Endothelial cell of umbilical vein (primary cell): ENCODE measurements around the gene MYO1H. TPM values are rescaled to one million over a fixed set of nuclear protein-coding genes. Genes with fewer than 3 reads are reported as not detected.

ENCODE experiments used
- BruUV-seq: library from RNA; stranded (reverse); fragments of 400-500 nt; replicated peaks from 2 replicates; lab custom pipeline; 2021; lab: Mats Ljungman, UMichigan
- CTCF ChIA-PET: fragments of 300-600, 350-600 bp; sonication (Branson Sonifier 250); formaldehyde crosslinking; loops from one replicate; lab custom pipeline; 2021; ENCODE audit warnings: antibody characterized with exemption, inconsistent platforms; lab: Charles Lee
- POLR2A ChIA-PET: fragments of 300-600, 350-600 bp; sonication (Branson Sonifier 250); formaldehyde crosslinking; loops from one replicate; lab custom pipeline; 2021; ENCODE audit warnings: antibody characterized with exemption, inconsistent platforms; lab: Charles Lee
- DNase-seq: peaks from one replicate; pipeline ENCODE4 v3.0.0-alpha.2; 2011; ENCODE audit warnings: low read depth, low spot score
- FAIRE-seq: peaks from 2 replicates; lab custom pipeline; 2011; peaks lifted over from hg19 to GRCh38; lab: Jason Lieb, UNC
- H2AFZ ChIP-seq: 2 replicates; pipeline ENCODE4 v1.6.0; 2012; ENCODE audit warnings: low read depth, low read length, control low read depth, inconsistent platforms
- H3K27ac ChIP-seq: 2 replicates; pipeline ENCODE4 v1.5.1; 2011; ENCODE audit warnings: low read depth, mild to moderate bottlenecking, control low read depth, low read length, moderate library complexity; ENCODE audit not compliant: insufficient read depth
- H3K27me3 ChIP-seq, 2 experiments: 2 replicates each; pipeline versions ENCODE4 v1.6.0 to v1.6.1; 2011; ENCODE audit warnings: low read length in 2 of 2, mixed read lengths in 1 of 2; ENCODE audit not compliant: control insufficient read depth in 2 of 2, insufficient read depth in 2 of 2
- H3K36me3 ChIP-seq, 2 experiments: 2 replicates in 1 of 2; 3 replicates in 1 of 2; pipeline ENCODE4 v1.5.1; 2011; ENCODE audit warnings: low read length in 2 of 2, mild to moderate bottlenecking in 1 of 2, moderate library complexity in 1 of 2; ENCODE audit not compliant: control insufficient read depth in 2 of 2, insufficient read depth in 2 of 2; ENCODE audit errors: extremely low read depth in 1 of 2
- H3K4me1 ChIP-seq: 3 replicates; pipeline ENCODE4 v1.5.1; 2011; ENCODE audit warnings: mild to moderate bottlenecking, low read length; ENCODE audit not compliant: control insufficient read depth, insufficient read depth; ENCODE audit errors: extremely low read depth
- H3K4me2 ChIP-seq: 2 replicates; pipeline ENCODE4 v1.6.1; 2011; ENCODE audit warnings: low read length, control low read depth, mixed read lengths; ENCODE audit not compliant: insufficient read depth
- H3K4me3 ChIP-seq, 3 experiments: fragments of 200-600 bp in 1 of 3; sonication (generic), shearing (Covaris generic) in 1 of 3; replicated peaks in 1 of 3; 2 replicates each; pipeline ENCODE4 v1.5.1; 2011 to 2016; ENCODE audit warnings: control low read depth in 3 of 3, low read length in 3 of 3, mild to moderate bottlenecking in 2 of 3, inconsistent platforms in 1 of 3, low read depth in 1 of 3, moderate library complexity in 1 of 3; ENCODE audit not compliant: insufficient read depth in 1 of 3
- H3K79me2 ChIP-seq: 2 replicates; pipeline ENCODE4 v1.6.0; 2012; ENCODE audit warnings: low read length, inconsistent platforms; ENCODE audit not compliant: control insufficient read depth, insufficient read depth
- H3K9ac ChIP-seq: replicated peaks from 2 replicates; pipeline ENCODE3; 2011; ENCODE audit warnings: low read length, control low read depth; ENCODE audit not compliant: insufficient read depth; ENCODE audit errors: extremely low read depth
- H3K9me1 ChIP-seq: replicated peaks from 3 replicates; pipeline ENCODE4 v1.6.0; 2011; ENCODE audit warnings: mild to moderate bottlenecking, low read length; ENCODE audit not compliant: control insufficient read depth, insufficient read depth; ENCODE audit errors: extremely low read depth
- H3K9me3 ChIP-seq: replicated peaks from 2 replicates; pipeline ENCODE4 v1.5.1; 2012; ENCODE audit warnings: low read length, inconsistent platforms; ENCODE audit not compliant: control insufficient read depth, insufficient read depth
- H4K20me1 ChIP-seq: replicated peaks from 2 replicates; pipeline ENCODE3; 2011; ENCODE audit warnings: mild to moderate bottlenecking, low read length; ENCODE audit not compliant: control insufficient read depth, insufficient read depth; ENCODE audit errors: extremely low read depth
- CTCF ChIP-seq, 2 donors: IDR thresholded peaks; 1 replicate in 1 of 2; 2 replicates in 1 of 2; pipeline ENCODE4 v1.5.1; 2011; ENCODE audit warnings: low read length in 2 of 2, mild to moderate bottlenecking in 2 of 2, moderate library complexity in 2 of 2, control low read depth in 1 of 2, inconsistent platforms in 1 of 2, low read depth in 1 of 2; ENCODE audit not compliant: insufficient read depth in 1 of 2; ENCODE audit errors: extremely low read depth in 1 of 2
- GATA2 ChIP-seq: IDR thresholded peaks from 2 replicates; pipeline ENCODE4 v1.7.0; 2011; ENCODE audit warnings: low read depth, mild to moderate bottlenecking, moderate library complexity, mixed read lengths, low read length; ENCODE audit not compliant: insufficient read length, insufficient read depth
- JUN ChIP-seq: IDR thresholded peaks from 2 replicates; pipeline ENCODE4 v1.6.1; 2011; ENCODE audit warnings: borderline replicate concordance, low read depth; ENCODE audit not compliant: insufficient read length, insufficient read depth
- MAX ChIP-seq: IDR thresholded peaks from 2 replicates; pipeline ENCODE4 v1.6.1; 2011; ENCODE audit not compliant: insufficient read depth, insufficient read length
- MYC ChIP-seq: IDR thresholded peaks from one replicate; pipeline ENCODE4 v1.6.1; 2011; ENCODE audit warnings: mild to moderate bottlenecking, low read depth, low read length
- POLR2A ChIP-seq: IDR thresholded peaks from 2 replicates; pipeline ENCODE4 v1.6.1; 2012; ENCODE audit warnings: low read depth, mild to moderate bottlenecking, control low read depth, low read length
- POLR2AphosphoS5 ChIP-seq: IDR thresholded peaks from 2 replicates; pipeline ENCODE4 v1.6.1; 2012; ENCODE audit warnings: low read depth, mild to moderate bottlenecking, control low read depth, low read length, moderate library complexity; ENCODE audit not compliant: insufficient read depth
- dilution Hi-C: fragments of 300-500 bp; cut with MboI; formaldehyde crosslinking; loops from one replicate; pipeline ENCODE4 v1.15.0; 2019; ENCODE audit warnings: low sequenced_read_pairs; ENCODE audit not compliant: extremely low pct_ligation_motif_present
- intact Hi-C: fragments of 100-400 bp; cut with micrococcal nuclease; formaldehyde crosslinking; loops from one replicate; pipeline ENCODE4 v1.10.0; 2022
- polyA plus RNA-seq, 4 experiments: library from polyadenylated mRNA; depleted of rRNA in 3 of 4; stranded (reverse) in 3 of 4; unstranded in 1 of 4; fragments of >200 nt; gene quantifications; 2 replicates each; pipeline versions ENCODE4 v1.2.1 to v1.2.3, GENCODE V29; 2011 to 2012; ENCODE audit warnings: missing spikeins in 1 of 4
- total RNA-seq: library from RNA; stranded (reverse); gene quantifications from 2 replicates; pipeline ENCODE4 v1.2.3, GENCODE V29; 2021

The MYO1H gene
- total and polyA plus RNA-seq, 2 donors (not counting 3 experiments of a cell fraction or from before 2014, with no cell fraction given) = not detected

- H3K4me2 ChIP-seq = no peak overlapping the region
- no peak for FAIRE-seq
- no peak overlapping the region for H2AFZ ChIP-seq
- H3K9ac ChIP-seq = no peak overlapping the region
- DNase-seq = no peak
- ChIA-PET CTCF (interaction anchor here (1.2 to 1.3 kb wide), 2 partner anchors 8 to 17 kb away, joined by 6 to 7 read pairs; no protein-coding TSS in a partner anchor), POLR2A (no interaction called here)
- H3K27ac ChIP-seq = no peak overlapping the region
- no peaks in the 10 kb centered on the region for H3K9me1 ChIP-seq
- H3K79me2 ChIP-seq = no peaks in the 10 kb centered on the region
- dilution Hi-C loops = no loop called here
- no TSS peak for BruUV-seq
- intact Hi-C loops = no loop called here
- no peaks in the 10 kb centered on the region for H4K20me1 ChIP-seq
- H3K4me3 ChIP-seq = no peak overlapping the region
- H3K36me3 ChIP-seq = no peaks in the 10 kb centered on the region
- H3K27me3 ChIP-seq = no peaks in the 10 kb centered on the region
- H3K4me1 ChIP-seq = no peaks in the 10 kb centered on the region
- TF ChIP-seq MAX (no peak), GATA2 (no peak), CTCF (IDR thresholded peaks at IDR 0.05; ENCODE audit: extremely low read depth in 1 of 2, insufficient read depth in 1 of 2, low read depth in 1 of 2, low read length in 2 of 2) (no peak), POLR2AphosphoS5 (no peak), MYC (no peak), POLR2A (no peak), JUN (no peak)
- no peaks in the 10 kb centered on the region for H3K9me3 ChIP-seq
Observed at GRCh38 chr12:109377139-109377685, 29.5 kb downstream of the MYO1H start.
